Karpas-422 (cell line): ENCODE data around the gene EBF4. TPM values are rescaled to one million over a fixed set of nuclear protein-coding genes. Genes with fewer than 3 reads are reported as not detected.
"Not testable (repeated sequence)": the region's sequence is repeated elsewhere in the genome, so short reads cannot be mapped to it uniquely, and the experiment has no call there.

Source experiments
- DNase-seq: peaks from one replicate; pipeline ENCODE4 v3.0.0-alpha.2; 2015
- H2AFZ ChIP-seq: fragments of 200-600 bp; sonication (generic); 2 replicates; pipeline ENCODE4 v1.6.1; 2014; ENCODE audit warnings: antibody characterized with exemption, low read length, mixed read lengths
- H3K27ac ChIP-seq: fragments of 200-600 bp; sonication (generic); 2 replicates; pipeline ENCODE4 v1.5.1; 2014; ENCODE audit warnings: mild to moderate bottlenecking, low read length, moderate library complexity
- H3K27me3 ChIP-seq: fragments of 200-600 bp; sonication (generic); 2 replicates; pipeline ENCODE4 v1.6.1; 2014; ENCODE audit warnings: low read length, mixed read lengths
- H3K36me3 ChIP-seq: fragments of 200-600 bp; sonication (generic); 2 replicates; pipeline ENCODE4 v1.6.1; 2014; ENCODE audit warnings: low read length, mixed read lengths; ENCODE audit not compliant: insufficient read depth
- H3K4me1 ChIP-seq: fragments of 200-600 bp; sonication (generic); 2 replicates; pipeline ENCODE4 v1.6.1; 2014; ENCODE audit warnings: mild to moderate bottlenecking, low read length, mixed read lengths
- H3K4me2 ChIP-seq: fragments of 200-600 bp; sonication (generic); 2 replicates; pipeline ENCODE4 v1.6.1; 2014; ENCODE audit warnings: low read length, low read depth, mild to moderate bottlenecking; ENCODE audit not compliant: poor library complexity, severe bottlenecking
- H3K4me3 ChIP-seq: fragments of 200-600 bp; sonication (generic); 2 replicates; pipeline ENCODE4 v1.5.1; 2014; ENCODE audit warnings: mild to moderate bottlenecking, antibody characterized with exemption, low read length, mixed read lengths
- H3K79me2 ChIP-seq: fragments of 200-600 bp; sonication (generic); 2 replicates; pipeline ENCODE4 v1.6.1; 2014; ENCODE audit warnings: mild to moderate bottlenecking, low read length, mixed read lengths
- H3K9ac ChIP-seq: fragments of 200-600 bp; sonication (generic); 2 replicates; pipeline ENCODE4 v1.6.0; 2014; ENCODE audit warnings: low read length
- H3K9me2 ChIP-seq: fragments of 200-600 bp; sonication (generic), shearing (Covaris generic); replicated peaks from 2 replicates; pipeline ENCODE4 v1.6.0; 2014; ENCODE audit warnings: mild to moderate bottlenecking, low read length, moderate library complexity; ENCODE audit not compliant: insufficient read depth
- H3K9me3 ChIP-seq: fragments of 300-700, 200-600 bp; sonication (generic); 2 replicates; pipeline ENCODE4 v1.6.1; 2014; ENCODE audit warnings: low read length, mixed read lengths
- H4K20me1 ChIP-seq: fragments of 200-600 bp; sonication (generic); 2 replicates; pipeline ENCODE4 v1.6.1; 2014; ENCODE audit warnings: mild to moderate bottlenecking, antibody characterized with exemption, low read length, low read depth; ENCODE audit not compliant: insufficient read depth
- total RNA-seq: library from RNA; depleted of rRNA; stranded (reverse); fragments of >200 nt; shearing (Covaris generic); gene quantifications from 2 replicates; pipeline ENCODE4 v1.2.3, GENCODE V29; 2014; ENCODE audit warnings: low replicate concordance

The EBF4 gene
- total RNA-seq, 1 experiment from 2014 or later, result 6.5 TPM

DNA sequence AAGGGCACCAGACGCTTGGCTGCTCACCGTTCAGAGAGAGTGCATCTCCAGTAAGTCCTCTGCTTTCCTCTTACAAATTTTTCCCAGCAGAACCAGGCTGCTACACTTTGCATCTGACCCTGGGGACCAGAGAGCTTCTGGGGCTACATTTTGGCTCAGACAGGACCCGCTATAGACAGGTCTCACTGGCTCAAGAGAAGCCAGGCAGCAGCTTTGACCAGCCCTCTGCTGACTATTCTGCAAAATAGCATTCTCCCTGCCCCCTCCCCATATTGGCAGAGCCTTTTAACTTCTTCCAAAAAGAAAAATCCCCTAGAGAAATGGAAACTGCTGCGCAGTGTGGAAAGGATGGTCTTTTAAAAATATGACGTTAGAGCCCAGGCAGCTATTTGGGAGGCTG is 70.6 kb downstream of the EBF4 start:
- no peak overlapping the region for H3K4me2 ChIP-seq
- H2AFZ ChIP-seq, result no peak overlapping the region
- no peak overlapping the region for H3K4me3 ChIP-seq
- no peaks in the 10 kb centered on the region for H3K79me2 ChIP-seq
- no peaks in the 10 kb centered on the region for H3K9me2 ChIP-seq
- H3K36me3 ChIP-seq, result no peaks in the 10 kb centered on the region
- DNase-seq, result no peak
- no peaks in the 10 kb centered on the region for H4K20me1 ChIP-seq
- H3K9ac ChIP-seq, result no peak overlapping the region
- H3K27me3 ChIP-seq, result no peaks in the 10 kb centered on the region
- H3K27ac ChIP-seq, result no peak overlapping the region
- H3K4me1 ChIP-seq, result peaks cover 26% of the 10 kb centered on the region
- no peaks in the 10 kb centered on the region for H3K9me3 ChIP-seq

DNA sequence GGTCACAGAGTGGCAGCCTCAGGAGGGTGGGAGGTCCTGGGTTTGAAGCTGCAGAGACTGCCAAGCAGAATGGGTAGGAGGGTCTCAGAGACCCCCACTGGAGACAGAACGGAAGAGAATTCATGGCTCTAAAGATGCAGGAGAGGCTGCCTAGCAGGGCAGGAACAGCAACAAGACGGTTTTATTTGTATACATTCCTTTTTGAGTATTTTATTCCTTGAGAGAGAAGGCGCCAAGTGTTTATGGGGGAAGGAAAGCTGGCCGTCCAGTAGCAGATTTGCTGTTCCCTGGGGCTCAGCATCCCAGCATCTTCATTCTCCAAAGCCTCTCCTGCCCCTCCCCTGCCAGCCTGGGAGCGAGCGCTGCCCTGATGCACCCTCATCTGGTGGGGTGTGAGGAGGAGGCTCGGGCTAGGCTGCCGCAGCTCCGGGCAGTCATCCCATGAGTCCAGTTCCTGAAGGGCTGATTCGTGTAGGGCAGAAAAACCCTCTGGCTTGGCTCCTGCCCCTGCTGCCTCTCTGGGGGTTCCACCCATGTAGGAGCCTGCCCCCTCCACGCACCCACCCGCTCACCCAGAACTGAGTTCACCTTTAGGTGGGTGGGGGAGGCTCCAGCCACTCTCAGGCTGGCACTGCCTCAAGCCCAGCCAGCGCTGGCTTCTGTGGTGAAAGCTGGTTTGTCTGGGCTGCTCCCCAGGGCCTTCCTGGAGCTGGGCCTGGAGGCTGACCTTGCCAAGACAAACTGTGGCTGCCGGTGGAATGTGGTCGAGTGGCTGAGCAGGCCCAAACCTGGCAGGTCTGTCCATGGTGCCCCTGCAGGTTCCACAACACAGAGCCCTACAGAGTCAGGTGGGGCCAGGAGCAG is 75.4 kb downstream of the EBF4 start:
- H3K4me2 ChIP-seq, result no peak overlapping the region
- no peaks in the 10 kb centered on the region for H3K79me2 ChIP-seq
- no peaks in the 10 kb centered on the region for H3K36me3 ChIP-seq
- H4K20me1 ChIP-seq, result no peaks in the 10 kb centered on the region
- no peak overlapping the region for H3K27ac ChIP-seq
- H2AFZ ChIP-seq, result no peak overlapping the region
- no peak overlapping the region for H3K9ac ChIP-seq
- no peaks in the 10 kb centered on the region for H3K9me3 ChIP-seq
- H3K4me3 ChIP-seq, result no peak overlapping the region
- DNase-seq, result no peak
- peaks cover 3% of the 10 kb centered on the region; the same call in 1 of the 2 replicates for H3K4me1 ChIP-seq
- no peaks in the 10 kb centered on the region for H3K9me2 ChIP-seq
- no peaks in the 10 kb centered on the region for H3K27me3 ChIP-seq

DNA sequence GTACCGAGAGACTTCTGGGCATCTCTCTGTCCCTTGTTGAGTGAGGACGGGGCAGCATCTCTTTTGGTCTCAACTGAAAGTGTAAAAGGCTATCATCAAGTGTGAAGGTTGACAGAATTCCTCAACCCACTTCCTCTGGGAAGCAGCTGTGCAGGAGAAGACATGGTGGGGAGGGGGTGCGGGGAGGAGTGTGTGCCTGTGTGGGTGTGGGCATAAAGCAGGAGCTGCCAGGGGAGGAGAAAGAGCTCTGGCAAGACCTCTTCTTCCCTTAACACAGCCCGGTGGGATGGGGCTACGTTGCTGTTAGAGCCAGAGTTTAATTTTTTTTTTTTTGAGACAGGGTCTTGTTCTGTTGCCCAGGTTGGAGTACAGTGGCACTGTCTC is 76.0 kb downstream of the EBF4 start:
- H3K27ac ChIP-seq, result no peak overlapping the region
- H3K9ac ChIP-seq, result no peak overlapping the region
- H3K27me3 ChIP-seq, result no peaks in the 10 kb centered on the region
- no peaks in the 10 kb centered on the region for H3K9me2 ChIP-seq
- DNase-seq, result no peak
- no peak overlapping the region for H2AFZ ChIP-seq
- H3K4me3 ChIP-seq, result no peak overlapping the region
- no peak overlapping the region for H3K4me2 ChIP-seq
- H3K9me3 ChIP-seq, result no peaks in the 10 kb centered on the region
- H3K79me2 ChIP-seq, result no peaks in the 10 kb centered on the region
- no peaks in the 10 kb centered on the region for H3K36me3 ChIP-seq
- H3K4me1 ChIP-seq, result no peaks in the 10 kb centered on the region
- no peaks in the 10 kb centered on the region for H4K20me1 ChIP-seq

DNA sequence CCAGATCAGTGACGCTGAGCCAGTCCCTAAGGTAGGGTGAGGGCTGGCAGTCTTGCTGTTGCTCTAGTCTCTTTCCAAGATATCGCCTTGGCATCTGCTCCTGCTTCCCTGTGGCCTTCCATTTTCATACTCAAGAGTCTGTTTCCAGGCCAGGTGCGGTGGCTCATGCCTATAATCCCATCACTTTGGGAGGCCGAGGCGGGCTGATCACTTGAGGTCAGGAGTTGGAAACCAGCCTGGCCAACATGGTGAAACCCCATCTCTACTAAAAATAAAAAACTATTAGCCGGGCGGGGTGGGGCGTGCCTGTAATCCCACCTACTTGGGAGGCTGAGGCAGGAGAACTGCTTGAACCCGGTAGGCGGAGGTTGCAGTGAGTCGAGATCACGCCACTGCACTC is 77.5 kb downstream of the EBF4 start:
- not testable (repeated sequence) for H3K79me2 ChIP-seq, H3K4me1 ChIP-seq, H3K9me3 ChIP-seq, H3K4me3 ChIP-seq, H3K36me3 ChIP-seq, H4K20me1 ChIP-seq, H3K27me3 ChIP-seq, H3K9ac ChIP-seq, H3K27ac ChIP-seq, H3K9me2 ChIP-seq, H2AFZ ChIP-seq, H3K4me2 ChIP-seq
- DNase-seq, result peak; percentile 6

DNA sequence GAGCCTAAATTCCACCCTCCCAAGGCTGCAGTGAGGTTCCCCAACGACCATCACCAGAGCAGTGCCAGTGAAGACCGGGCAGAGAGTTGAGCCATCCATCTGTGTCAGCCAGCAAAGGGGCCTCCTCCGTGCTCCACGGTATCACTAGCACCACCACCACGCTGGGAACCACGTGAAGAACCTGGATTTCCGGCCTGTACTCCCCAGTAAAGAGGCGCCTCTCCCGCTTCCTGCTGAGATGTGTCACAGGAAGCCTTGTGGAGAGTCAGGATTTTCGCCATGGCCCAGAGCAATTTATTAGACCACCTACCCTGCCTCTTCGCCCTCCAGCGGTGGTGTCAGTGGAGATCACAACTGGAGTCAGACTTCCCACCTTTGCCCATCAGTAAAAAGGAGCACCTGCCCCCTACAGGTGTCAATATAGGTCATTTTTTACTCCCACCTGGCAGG is 79.1 kb downstream of the EBF4 start:
- Histone ChIP-seq H3K9me2 (no peaks in the 10 kb centered on the region), H3K4me2 (no peak overlapping the region), H3K79me2 (no peaks in the 10 kb centered on the region), H2AFZ (peak overlapping the region; percentile 65; the same call in 1 of the 2 replicates), H3K9ac (no peak overlapping the region), H3K27me3 (no peaks in the 10 kb centered on the region), H4K20me1 (no peaks in the 10 kb centered on the region), H3K4me3 (no peak overlapping the region), H3K36me3 (no peaks in the 10 kb centered on the region), H3K9me3 (no peaks in the 10 kb centered on the region), H3K4me1 (no peaks in the 10 kb centered on the region), H3K27ac (no peak overlapping the region)
- DNase-seq, result no peak

DNA sequence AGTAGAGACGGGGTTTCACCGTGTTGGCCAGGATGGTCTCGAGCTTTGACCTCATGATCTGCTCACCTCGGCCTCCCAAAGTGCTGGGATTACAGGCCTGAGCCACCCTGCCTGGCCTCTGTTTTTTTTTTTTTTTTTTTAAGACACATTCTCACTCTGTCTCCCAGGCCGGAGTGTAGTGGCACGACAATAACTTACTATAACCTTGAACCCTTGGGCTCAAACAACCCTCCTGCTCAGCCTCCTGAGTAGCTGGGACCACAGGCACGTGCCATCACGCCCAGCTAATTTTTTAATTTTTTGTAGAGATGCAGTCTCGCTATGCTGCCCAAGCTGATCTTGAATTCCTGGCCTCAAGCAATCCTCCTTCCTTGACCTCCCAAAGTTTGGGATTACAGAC is 81.2 kb downstream of the EBF4 start:
- no peak overlapping the region for H3K27ac ChIP-seq
- no peaks in the 10 kb centered on the region for H4K20me1 ChIP-seq
- H3K27me3 ChIP-seq, result 0 out of 2 replicates have a peak, but pooled peaks cover 2% of the 10 kb centered on the region
- no peak for DNase-seq
- no peak overlapping the region for H2AFZ ChIP-seq
- H3K79me2 ChIP-seq, result no peaks in the 10 kb centered on the region
- no peak overlapping the region for H3K4me3 ChIP-seq
- H3K4me1 ChIP-seq, result no peaks in the 10 kb centered on the region
- H3K4me2 ChIP-seq, result no peak overlapping the region
- no peaks in the 10 kb centered on the region for H3K9me2 ChIP-seq
- no peaks in the 10 kb centered on the region for H3K36me3 ChIP-seq
- H3K9ac ChIP-seq, result no peak overlapping the region
- no peaks in the 10 kb centered on the region for H3K9me3 ChIP-seq

DNA sequence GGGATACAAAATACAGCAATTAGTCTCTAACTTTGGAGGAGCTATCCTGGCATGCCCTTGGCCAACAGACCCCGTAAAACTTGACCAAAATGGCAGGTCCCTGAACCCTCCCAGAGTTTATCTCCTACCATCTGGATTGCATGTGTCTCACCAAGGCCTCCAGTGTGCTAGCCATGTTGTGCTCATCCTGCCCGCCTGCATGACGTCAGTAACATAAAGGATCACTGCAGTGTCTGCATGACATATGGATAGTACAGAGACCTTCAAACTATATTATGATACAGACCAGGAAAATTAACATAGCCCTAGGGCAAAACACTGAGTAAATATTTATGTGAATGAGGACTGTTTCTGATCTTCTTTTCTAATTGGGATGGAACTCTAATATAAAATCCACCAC is 82.6 kb downstream of the EBF4 start:
- no peak overlapping the region for H3K4me3 ChIP-seq
- H3K9me3 ChIP-seq, result no peaks in the 10 kb centered on the region
- H4K20me1 ChIP-seq, result no peaks in the 10 kb centered on the region
- no peak overlapping the region for H3K27ac ChIP-seq
- no peak overlapping the region for H3K9ac ChIP-seq
- no peaks in the 10 kb centered on the region for H3K9me2 ChIP-seq
- no peak overlapping the region for H3K4me2 ChIP-seq
- H3K27me3 ChIP-seq, result 0 out of 2 replicates have a peak, but pooled peaks cover 2% of the 10 kb centered on the region
- no peaks in the 10 kb centered on the region for H3K79me2 ChIP-seq
- H3K4me1 ChIP-seq, result no peaks in the 10 kb centered on the region
- no peak overlapping the region for H2AFZ ChIP-seq
- DNase-seq, result no peak
- no peaks in the 10 kb centered on the region for H3K36me3 ChIP-seq

DNA sequence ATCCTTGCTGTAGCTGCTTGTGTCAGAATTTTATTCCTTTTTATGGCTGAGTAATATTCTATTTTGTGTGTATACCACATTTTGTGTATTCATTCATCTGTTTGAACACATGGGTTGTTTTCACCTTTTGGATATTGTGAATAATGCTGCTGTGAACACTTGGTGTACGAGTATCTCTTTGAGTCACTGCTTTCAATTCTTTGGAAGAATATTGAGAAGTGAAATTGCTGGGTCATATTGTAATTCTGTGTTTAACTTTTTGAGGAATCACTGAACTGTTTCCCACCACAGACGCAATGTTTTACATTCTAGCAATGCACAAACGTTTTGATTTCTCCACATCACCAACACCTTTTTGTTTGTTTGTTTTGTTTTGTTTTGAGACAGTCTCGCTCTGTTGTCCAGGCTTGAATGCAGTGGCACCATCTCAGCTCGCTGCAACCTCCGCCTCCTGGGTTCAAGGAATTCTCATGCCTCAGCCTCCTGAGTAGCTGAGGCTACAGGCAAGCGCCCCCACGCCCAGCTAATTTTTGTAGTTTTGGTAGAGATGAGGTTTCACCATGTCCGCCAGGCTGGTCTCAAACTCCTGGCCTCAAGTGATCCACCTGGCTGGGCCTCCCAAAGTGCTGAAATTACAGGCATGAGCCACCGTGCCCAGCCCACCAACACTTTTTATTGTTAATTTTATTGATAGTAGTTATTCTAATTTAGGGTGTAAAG is 86.2 kb downstream of the EBF4 start:
- Histone ChIP-seq H4K20me1 (no peaks in the 10 kb centered on the region), H3K36me3 (no peaks in the 10 kb centered on the region), H3K27ac (no peak overlapping the region), H2AFZ (no peak overlapping the region), H3K4me2 (no peak overlapping the region), H3K27me3 (0 out of 2 replicates have a peak, but pooled peaks cover 2% of the 10 kb centered on the region), H3K9me2 (no peaks in the 10 kb centered on the region), H3K9ac (no peak overlapping the region), H3K79me2 (no peaks in the 10 kb centered on the region), H3K4me3 (no peak overlapping the region), H3K9me3 (no peaks in the 10 kb centered on the region), H3K4me1 (peaks cover 7% of the 10 kb centered on the region)
- no peak for DNase-seq
